Measurements from ENCODE around the gene MPLKIP. TPM values are rescaled to one million over a fixed set of nuclear protein-coding genes. Genes with fewer than 3 reads are reported as not detected.

The MPLKIP gene
- total RNA-seq, 1 experiment from 2014 or later: 43.2 TPM

- Histone ChIP-seq H3K23ac (ENCODE audit: insufficient read length, low read depth, low read length) (no peak overlapping the region), H2BK120ac (ENCODE audit: low read depth, low read length, poor library complexity, severe bottlenecking) (no peak overlapping the region), H2AK5ac (ENCODE audit: insufficient read length, low read length) (no peak overlapping the region), H3K79me2 (ENCODE audit: insufficient read depth, low read length) (no peaks in the 10 kb centered on the region), H3T11ph (ENCODE audit: low read length) (no peak overlapping the region), H3K79me1 (ENCODE audit: insufficient read depth, low read depth, low read length, poor library complexity, severe bottlenecking) (no peaks in the 10 kb centered on the region), H2AFZ (ENCODE audit: low read length) (no peak overlapping the region), H3K18ac (ENCODE audit: insufficient read length, low read depth, low read length) (no peak overlapping the region), H3K27ac (ENCODE audit: insufficient read length, low read depth, low read length) (no peak overlapping the region), H3K9ac (ENCODE audit: extremely low read depth, insufficient read length, low read length) (no peak overlapping the region), H3K4me1 (ENCODE audit: insufficient read depth, low read length) (no peaks in the 10 kb centered on the region), H2BK5ac (ENCODE audit: insufficient read length, low read length) (no peak overlapping the region), H3K14ac (ENCODE audit: insufficient read depth, low read length) (no peak overlapping the region), H2BK15ac (ENCODE audit: low read depth, low read length) (no peak overlapping the region), H3K4ac (ENCODE audit: low read depth, low read length) (no peak overlapping the region), H4K20me1 (ENCODE audit: control insufficient read depth, insufficient read depth, insufficient read length) (no peaks in the 10 kb centered on the region), H3K27me3 (ENCODE audit: insufficient read depth, low read length) (no peaks in the 10 kb centered on the region), H3K4me2 (ENCODE audit: insufficient read depth, insufficient read length, low read length) (no peak overlapping the region), H3K56ac (ENCODE audit: insufficient read length, low read depth, low read length) (no peak overlapping the region), H4K8ac (replicated peaks; ENCODE audit: insufficient read length, low read depth, low read length) (no peak overlapping the region), H2BK20ac (ENCODE audit: low read depth, low read length, poor library complexity, severe bottlenecking) (no peak overlapping the region), H4K5ac (ENCODE audit: insufficient read length, low read depth, low read length) (no peak overlapping the region), H3K9me3 (ENCODE audit: control insufficient read depth, low read depth, low read length) (no peaks in the 10 kb centered on the region), H2BK12ac (ENCODE audit: insufficient read length, low read depth, low read length) (no peak overlapping the region), H4K91ac (ENCODE audit: insufficient read length, low read depth, low read length) (no peak overlapping the region), H3K23me2 (ENCODE audit: insufficient read length, low read depth, low read length, poor library complexity, severe bottlenecking) (no peaks in the 10 kb centered on the region)
- Mint-ChIP-seq H3K4me1 (peaks cover 4 to 12% of the 10 kb centered on the region in 2 experiments), H3K4me3 (no peak overlapping the region), H3K36me3 (ENCODE audit: insufficient read depth in 1 of 3, low read depth in 3 of 3) (0 out of 7 replicates have a peak, but pooled peaks cover 0 to 4% (median 0%) of the 10 kb centered on the region in 3 experiments), H3K27me3 (ENCODE audit: low read depth) (no peaks in the 10 kb centered on the region), H3K27ac (no peak overlapping the region), H3K9me3 (no peaks in the 10 kb centered on the region)
- DNase-seq: no peak
- TF ChIP-seq CTCF (conservative IDR thresholded peaks at IDR 0.05): no peak
- no CpG with 5 or more reads among the region's 2 CpGs for WGBS (ENCODE audit: extremely low coverage, insufficient read length, low lambda C conversion rate)
Measured at GRCh38 chr7:40115936-40116335, 18.5 kb downstream of the MPLKIP start.
